ENCODE measurements around the gene CCL4. TPM values are rescaled to one million over a fixed set of nuclear protein-coding genes. Genes with fewer than 3 reads are reported as not detected.
A peak's percentile ranks its signal among the peaks of the same experiment; 100 is the strongest.

Gene CCL4
- total RNA-seq, 2 experiments from 2014 or later: 1.5 to 2.1 TPM

- no peaks in the 10 kb centered on the region for H3K4me1 Mint-ChIP-seq (ENCODE audit: low read depth)
- no peak within 1 kb of the TSS for H3K27ac Mint-ChIP-seq
- H3K36me3 Mint-ChIP-seq (ENCODE audit: low read depth): no peaks in the 10 kb centered on the region
- Histone ChIP-seq H3K36me3 (ENCODE audit: insufficient read depth, low read length) (no peaks in the 10 kb centered on the region), H3K27ac (ENCODE audit: low read depth in 1 of 2, low read length in 2 of 2) (no peak within 1 kb of the TSS), H3K4me3 (ENCODE audit: low read length) (no peak within 1 kb of the TSS), H3K27me3 (ENCODE audit: control insufficient read depth in 1 of 2, insufficient read depth in 2 of 2, low read length in 2 of 2) (peaks cover 0 to 4% of the 10 kb centered on the region in 2 experiments), H3K4me1 (ENCODE audit: insufficient read depth, low read length) (peaks cover 3% of the 10 kb centered on the region), H3K9me3 (ENCODE audit: control insufficient read depth in 1 of 2, insufficient read depth in 1 of 2, low read length in 2 of 2) (no peaks in the 10 kb centered on the region)
- H3K4me3 Mint-ChIP-seq: no peak within 1 kb of the TSS
- ChIA-PET CTCF (no interaction called here), POLR2A (no interaction called here)
- no peak for TF ChIP-seq CTCF (IDR thresholded peaks at IDR 0.05)
- DNase-seq (no peak), ATAC-seq (ENCODE audit: poor library complexity) (no peak)
- peaks cover 9% of the 10 kb centered on the region for H3K27me3 Mint-ChIP-seq
- H3K9me3 Mint-ChIP-seq: no peaks in the 10 kb centered on the region
- intact Hi-C loops (cut with DNase I, micrococcal nuclease): loop anchor here in 1 of 2 experiments (10.0 kb wide), 1 partner anchor 91 kb away; no protein-coding TSS in a partner anchor
Observed at GRCh38 chr17:36063786-36064541, 39.7 kb upstream of the CCL4 start, which contains the start of gene CCL18. Gene CCL18, plus strand, starts transcription at chr17:36064272. Its CDS starts 71 bp downstream, at chr17:36064343.

GRCh38 chr17:36066365-36066985 is 37.2 kb upstream of the CCL4 start:
- no peaks in the 10 kb centered on the region for H3K36me3 Mint-ChIP-seq (ENCODE audit: low read depth)
- peaks cover under 1% of the 10 kb centered on the region for H3K27me3 Mint-ChIP-seq
- peaks cover 0 to 4% of the 10 kb centered on the region in 2 experiments for H3K27me3 ChIP-seq (ENCODE audit: control insufficient read depth in 1 of 2, insufficient read depth in 2 of 2, low read length in 2 of 2)
- POLR2A ChIA-PET: no interaction called here
- no peak overlapping the region for H3K4me3 Mint-ChIP-seq
- H3K27ac Mint-ChIP-seq: no peak overlapping the region
- no peaks in the 10 kb centered on the region for H3K4me1 Mint-ChIP-seq (ENCODE audit: low read depth)
- TF ChIP-seq CTCF (IDR thresholded peaks at IDR 0.05): no peak
- CTCF ChIA-PET: no interaction called here
- no peak overlapping the region for H3K4me3 ChIP-seq (ENCODE audit: low read length)
- H3K9me3 Mint-ChIP-seq: no peaks in the 10 kb centered on the region
- H3K27ac ChIP-seq (ENCODE audit: low read depth in 1 of 2, low read length in 2 of 2): no peak overlapping the region
- DNase-seq: peak in 3 of 14 experiments; percentile 21 to 80 (median 38)
- intact Hi-C loops (cut with DNase I, micrococcal nuclease): loop anchor here in 1 of 2 experiments (10.0 kb wide), 1 partner anchor 88 kb away; no protein-coding TSS in a partner anchor
- no peaks in the 10 kb centered on the region for H3K36me3 ChIP-seq (ENCODE audit: insufficient read depth, low read length)
- ATAC-seq (ENCODE audit: poor library complexity): no peak
- no peaks in the 10 kb centered on the region for H3K9me3 ChIP-seq (ENCODE audit: control insufficient read depth in 1 of 2, insufficient read depth in 1 of 2, low read length in 2 of 2)
- peaks cover 6% of the 10 kb centered on the region for H3K4me1 ChIP-seq (ENCODE audit: insufficient read depth, low read length)

GRCh38 chr17:36068524-36068923 is 35.1 kb upstream of the CCL4 start:
- POLR2A ChIA-PET: no interaction called here
- H3K36me3 Mint-ChIP-seq (ENCODE audit: low read depth): no peaks in the 10 kb centered on the region
- H3K9me3 Mint-ChIP-seq: no peaks in the 10 kb centered on the region
- H3K4me3 Mint-ChIP-seq: no peak overlapping the region
- no peaks in the 10 kb centered on the region for H3K36me3 ChIP-seq (ENCODE audit: insufficient read depth, low read length)
- no peak for DNase-seq
- peaks cover 0 to 4% of the 10 kb centered on the region in 2 experiments for H3K27me3 ChIP-seq (ENCODE audit: control insufficient read depth in 1 of 2, insufficient read depth in 2 of 2, low read length in 2 of 2)
- no peak overlapping the region for H3K4me3 ChIP-seq (ENCODE audit: low read length)
- intact Hi-C loops (cut with DNase I, micrococcal nuclease): loop anchor here in 1 of 2 experiments (10.0 kb wide), 1 partner anchor 86 kb away; no protein-coding TSS in a partner anchor
- no peaks in the 10 kb centered on the region for H3K9me3 ChIP-seq (ENCODE audit: control insufficient read depth in 1 of 2, insufficient read depth in 1 of 2, low read length in 2 of 2)
- H3K27ac ChIP-seq (ENCODE audit: low read depth in 1 of 2, low read length in 2 of 2): no peak overlapping the region
- no peaks in the 10 kb centered on the region for H3K4me1 Mint-ChIP-seq (ENCODE audit: low read depth)
- H3K4me1 ChIP-seq (ENCODE audit: insufficient read depth, low read length): peaks cover 9% of the 10 kb centered on the region
- no peak for ATAC-seq (ENCODE audit: poor library complexity)
- TF ChIP-seq CTCF (IDR thresholded peaks at IDR 0.05): no peak
- no peaks in the 10 kb centered on the region for H3K27me3 Mint-ChIP-seq
- CTCF ChIA-PET: interaction anchor here (1.2 kb wide), 1 partner anchor 12 kb away, joined by 3 read pairs; no protein-coding TSS in a partner anchor
- no peak overlapping the region for H3K27ac Mint-ChIP-seq
